Body of pancreas (tissue), 4 donors: ENCODE measurements around the gene ZNF138.

Experiments
- CTCF ChIP-seq, 7 experiments: fragments of 450-650 bp in 4 of 7; fragments of 200-600 bp in 3 of 7; sonication (generic) in 3 of 7; IDR thresholded peaks; one replicate each; pipeline ENCODE4 v1.5.1; 2016 to 2019; ENCODE audit warnings: antibody characterized with exemption in 7 of 7
- POLR2A ChIP-seq, 3 donors: fragments of 450-650 bp; IDR thresholded peaks; one replicate each; pipeline ENCODE4 v1.6.1; 2016; ENCODE audit warnings: antibody characterized with exemption in 3 of 3, mild to moderate bottlenecking in 2 of 3

- TF ChIP-seq POLR2A (IDR thresholded peaks at IDR 0.05) (no peak), CTCF (IDR thresholded peaks at IDR 0.05) (no peak)
Measured at GRCh38 chr7:64877714-64878610, 83.7 kb downstream of the ZNF138 start.
